ENCODE data around the gene SLC25A34. TPM values are rescaled to one million over a fixed set of nuclear protein-coding genes. Genes with fewer than 3 reads are reported as not detected.

Gene SLC25A34
- total RNA-seq, 2 experiments from 2014 or later, result 0.92 to 1.5 TPM

GRCh38 chr1:15749399-15750291 lies 13.6 kb downstream of the SLC25A34 start:
- no peak for DNase-seq
- Mint-ChIP-seq H3K9me3 (no peaks in the 10 kb centered on the region), H3K4me3 (no peak overlapping the region), H3K36me3 (no peaks in the 10 kb centered on the region), H3K27me3 (peaks cover 1% of the 10 kb centered on the region), H3K4me1 (ENCODE audit: low read depth) (no peaks in the 10 kb centered on the region), H3K27ac (no peak overlapping the region)
- CTCF ChIA-PET, result interaction anchor here (0.6 kb wide), 1 partner anchor 494 kb away, joined by 3 read pairs; no protein-coding TSS in a partner anchor
- intact Hi-C loops (cut with micrococcal nuclease), result no loop called here
- POLR2A ChIA-PET, result no interaction called here

DNA sequence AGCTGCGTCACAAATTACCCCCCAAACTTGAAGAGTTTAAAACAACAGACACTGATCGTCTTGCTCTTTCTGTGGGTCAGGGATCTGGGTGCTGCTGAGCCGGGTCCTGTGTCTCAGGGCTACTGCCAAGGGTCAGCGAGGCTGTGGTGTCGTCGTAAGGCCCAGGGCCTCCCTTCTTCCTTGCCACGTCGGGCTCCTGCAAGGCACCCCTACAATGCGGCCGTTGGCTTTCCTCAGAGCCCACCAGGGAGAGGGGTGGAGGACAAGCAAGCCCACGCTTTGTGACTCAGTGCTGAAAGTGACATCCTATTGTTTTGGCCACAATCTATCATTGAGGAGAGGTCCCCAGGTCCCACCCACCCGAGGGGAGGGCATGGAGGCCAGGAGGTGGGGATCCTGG lies 14.9 kb downstream of the SLC25A34 start:
- H3K27ac Mint-ChIP-seq, result no peak overlapping the region
- no peak overlapping the region for H3K4me3 Mint-ChIP-seq
- H3K36me3 Mint-ChIP-seq, result no peaks in the 10 kb centered on the region
- no peaks in the 10 kb centered on the region for H3K4me1 Mint-ChIP-seq (ENCODE audit: low read depth)
- DNase-seq, result no peak
- ChIA-PET CTCF (no interaction called here), POLR2A (no interaction called here)
- H3K9me3 Mint-ChIP-seq, result no peaks in the 10 kb centered on the region
- H3K27me3 Mint-ChIP-seq, result peaks cover 6% of the 10 kb centered on the region
- intact Hi-C loops (cut with micrococcal nuclease), result no loop called here

DNA sequence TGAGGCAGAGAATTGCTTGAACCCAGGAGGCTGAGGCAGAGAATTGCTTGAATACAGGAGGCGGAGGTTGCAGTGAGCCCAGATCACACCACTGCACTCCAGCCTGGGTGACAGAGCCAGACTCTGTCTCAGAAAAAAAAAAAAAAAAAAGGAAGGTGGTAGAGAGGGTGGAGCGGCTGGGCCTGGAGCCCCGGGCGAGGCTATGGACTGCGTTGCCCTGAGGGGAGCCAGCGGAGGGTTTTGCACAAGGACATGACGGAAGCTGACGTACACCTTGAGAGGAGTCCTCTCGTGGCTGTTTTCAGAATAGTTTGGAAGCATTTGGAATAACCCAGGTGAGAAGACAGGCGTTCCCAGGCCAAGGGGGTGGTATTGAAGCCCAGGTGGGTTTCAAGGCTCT lies 15.7 kb downstream of the SLC25A34 start:
- intact Hi-C loops (cut with micrococcal nuclease), result no loop called here
- Mint-ChIP-seq H3K9me3 (no peaks in the 10 kb centered on the region), H3K4me3 (no peak overlapping the region), H3K27ac (no peak overlapping the region), H3K36me3 (no peaks in the 10 kb centered on the region), H3K4me1 (ENCODE audit: low read depth) (peaks cover 6% of the 10 kb centered on the region), H3K27me3 (peaks cover 12% of the 10 kb centered on the region)
- DNase-seq, result no peak
- ChIA-PET CTCF (no interaction called here), POLR2A (no interaction called here)

DNA sequence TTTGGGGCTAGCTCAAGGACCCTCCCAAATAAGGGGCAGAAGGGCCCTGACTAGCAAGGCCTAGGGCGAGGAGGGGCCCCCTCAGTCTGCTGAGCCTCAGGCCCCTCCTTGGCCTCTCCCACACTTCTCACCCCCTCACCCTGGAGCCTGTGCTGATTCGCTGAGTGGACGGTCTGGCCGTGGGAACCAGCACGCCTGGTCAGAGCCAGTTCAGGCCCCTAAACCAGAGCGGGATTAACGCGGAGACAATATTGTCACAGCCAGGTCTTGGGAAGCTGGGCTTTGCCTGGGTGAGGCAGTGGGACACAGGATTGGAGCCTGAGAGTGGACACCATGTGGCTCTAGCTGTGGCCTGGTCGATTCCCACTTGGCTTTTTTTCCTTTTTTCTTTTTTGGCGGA lies 17.7 kb downstream of the SLC25A34 start:
- POLR2A ChIA-PET, result no interaction called here
- CTCF ChIA-PET, result no interaction called here
- H3K27ac Mint-ChIP-seq, result no peak overlapping the region

GRCh38 chr1:15755021-15755645 lies 19.1 kb downstream of the SLC25A34 start:
- no peak overlapping the region for H3K4me3 Mint-ChIP-seq
- no peaks in the 10 kb centered on the region for H3K9me3 Mint-ChIP-seq
- DNase-seq, result no peak
- POLR2A ChIA-PET, result no interaction called here
- CTCF ChIA-PET, result interaction anchor here (1.1 kb wide), 1 partner anchor 253 kb away, joined by 3 read pairs; no protein-coding TSS in a partner anchor
- H3K4me1 Mint-ChIP-seq (ENCODE audit: low read depth), result peaks cover 12% of the 10 kb centered on the region
- no peak overlapping the region for H3K27ac Mint-ChIP-seq
- H3K36me3 Mint-ChIP-seq, result no peaks in the 10 kb centered on the region
- intact Hi-C loops (cut with micrococcal nuclease), result no loop called here
- H3K27me3 Mint-ChIP-seq, result peaks cover 26% of the 10 kb centered on the region

More for the DNA sequence above, 17.7 kb downstream of the SLC25A34 start:
- DNase-seq, result no peak
- peaks cover 12% of the 10 kb centered on the region for H3K4me1 Mint-ChIP-seq (ENCODE audit: low read depth)
- no peak overlapping the region for H3K4me3 Mint-ChIP-seq
- peaks cover 21% of the 10 kb centered on the region for H3K27me3 Mint-ChIP-seq
- intact Hi-C loops (cut with micrococcal nuclease), result no loop called here
- H3K9me3 Mint-ChIP-seq, result no peaks in the 10 kb centered on the region
- H3K36me3 Mint-ChIP-seq, result no peaks in the 10 kb centered on the region

DNA sequence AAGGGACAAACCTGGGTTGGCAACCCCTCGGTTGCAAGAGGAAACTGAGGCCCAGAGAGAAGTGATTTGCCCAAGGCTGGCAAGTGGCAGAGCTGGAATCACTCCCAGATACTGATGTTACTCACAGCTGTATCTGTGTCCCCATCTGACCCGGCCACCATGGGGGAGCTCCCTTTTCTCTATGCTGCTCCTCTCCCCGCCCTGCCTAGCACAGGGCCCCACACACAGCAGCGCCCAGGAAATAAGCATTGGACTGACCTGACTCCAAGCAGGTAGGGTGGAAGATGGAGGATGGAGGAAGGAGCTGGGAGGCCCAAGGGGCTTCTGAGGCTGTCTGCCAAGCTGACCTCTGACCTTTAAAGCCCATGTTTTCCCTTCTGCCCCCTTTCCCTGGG lies 19.6 kb downstream of the SLC25A34 start:
- no peak for DNase-seq
- Mint-ChIP-seq H3K9me3 (no peaks in the 10 kb centered on the region), H3K27ac (no peak overlapping the region), H3K4me3 (no peak overlapping the region), H3K27me3 (peaks cover 28% of the 10 kb centered on the region), H3K36me3 (no peaks in the 10 kb centered on the region), H3K4me1 (ENCODE audit: low read depth) (peaks cover 12% of the 10 kb centered on the region)
- intact Hi-C loops (cut with micrococcal nuclease), result no loop called here
- ChIA-PET CTCF (interaction anchor here (1.1 kb wide), 1 partner anchor 252 kb away, joined by 3 read pairs; no protein-coding TSS in a partner anchor), POLR2A (no interaction called here)

DNA sequence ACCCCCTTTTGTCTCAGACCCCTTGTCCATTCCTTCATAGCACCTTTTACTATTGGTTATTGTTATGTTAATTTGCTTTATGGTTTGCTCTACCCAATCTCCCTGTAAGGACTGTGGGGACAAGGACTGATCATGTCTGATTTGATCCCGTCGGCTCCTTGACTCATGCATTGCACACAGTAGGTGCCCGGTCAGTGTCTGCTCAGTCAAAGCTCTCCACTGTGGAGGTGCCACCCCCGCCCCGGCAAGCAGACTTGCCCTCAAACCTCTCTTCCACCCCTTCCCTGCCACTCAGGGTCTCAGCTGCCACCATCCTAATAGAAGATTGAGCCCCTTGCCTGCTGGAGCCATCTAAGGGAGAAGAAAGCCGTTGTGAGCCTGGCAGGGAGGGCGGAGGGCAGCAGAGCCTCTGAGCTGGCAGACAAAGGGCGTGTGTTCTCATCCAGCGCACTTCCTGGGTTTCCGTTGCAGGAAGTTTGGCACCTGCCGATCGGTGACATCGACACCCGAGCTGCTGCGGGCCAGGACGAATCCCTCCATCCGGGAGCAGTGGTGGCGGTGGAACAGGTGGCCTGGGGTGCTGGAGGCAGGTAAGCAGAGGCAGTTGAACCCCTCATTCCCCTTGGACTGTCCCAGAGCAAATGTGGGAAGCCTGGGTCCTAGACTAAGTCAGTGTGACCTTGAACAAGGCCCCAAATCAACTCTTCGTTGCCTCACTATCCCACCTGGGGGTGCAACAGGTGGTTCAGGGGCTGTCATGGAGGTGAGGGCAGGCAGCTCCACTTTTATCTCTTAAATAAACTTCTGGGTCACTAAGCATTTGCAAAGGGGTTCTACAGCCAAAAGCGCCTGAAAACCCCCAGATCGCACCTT lies 20.3 kb downstream of the SLC25A34 start:
- Mint-ChIP-seq H3K4me1 (ENCODE audit: low read depth) (peaks cover 12% of the 10 kb centered on the region), H3K9me3 (no peaks in the 10 kb centered on the region), H3K27me3 (peaks cover 32% of the 10 kb centered on the region), H3K4me3 (no peak overlapping the region), H3K36me3 (no peaks in the 10 kb centered on the region), H3K27ac (no peak overlapping the region)
- intact Hi-C loops (cut with micrococcal nuclease), result no loop called here
- ChIA-PET POLR2A (no interaction called here), CTCF (interaction anchor here (1.2 kb wide), 1 partner anchor 36 kb away, joined by 4 read pairs; no protein-coding TSS in a partner anchor)
- peak; percentile 28 for DNase-seq

- H3K4me1 Mint-ChIP-seq (ENCODE audit: low read depth), result peaks cover 12% of the 10 kb centered on the region
- no peak overlapping the region for H3K27ac Mint-ChIP-seq
- intact Hi-C loops (cut with micrococcal nuclease), result no loop called here
- ChIA-PET CTCF (interaction anchor here (1.2 kb wide), 1 partner anchor 35 kb away, joined by 4 read pairs; no protein-coding TSS in a partner anchor), POLR2A (no interaction called here)
- DNase-seq, result no peak
- no peak overlapping the region for H3K4me3 Mint-ChIP-seq
- H3K27me3 Mint-ChIP-seq, result peaks cover 33% of the 10 kb centered on the region
- H3K36me3 Mint-ChIP-seq, result no peaks in the 10 kb centered on the region
- no peaks in the 10 kb centered on the region for H3K9me3 Mint-ChIP-seq
Measured at GRCh38 chr1:15757016-15757543, 21.0 kb downstream of the SLC25A34 start.

GRCh38 chr1:15757575-15758342 lies 21.7 kb downstream of the SLC25A34 start:
- intact Hi-C loops (cut with micrococcal nuclease), result no loop called here
- Mint-ChIP-seq H3K9me3 (no peaks in the 10 kb centered on the region), H3K36me3 (no peaks in the 10 kb centered on the region), H3K4me1 (ENCODE audit: low read depth) (peaks cover 12% of the 10 kb centered on the region), H3K27ac (no peak overlapping the region), H3K4me3 (peak overlapping the region; percentile 40), H3K27me3 (peaks cover 33% of the 10 kb centered on the region)
- DNase-seq, result no peak
- POLR2A ChIA-PET, result no interaction called here
- CTCF ChIA-PET, result interaction anchor here (1.2 kb wide), 1 partner anchor 34 kb away, joined by 4 read pairs; no protein-coding TSS in a partner anchor

GRCh38 chr1:15758343-15758931 lies 22.4 kb downstream of the SLC25A34 start, which contains the start of gene FBLIM1:
TSS of gene FBLIM1 (plus strand) at chr1:15758795. CDS start at chr1:15764984, 6,189 bp downstream.
- DNase-seq, result no peak
- ChIA-PET CTCF (no interaction called here), POLR2A (no interaction called here)
- Mint-ChIP-seq H3K4me3 (peak within 1 kb of the TSS; percentile 40), H3K4me1 (ENCODE audit: low read depth) (peaks cover 12% of the 10 kb centered on the region), H3K36me3 (no peaks in the 10 kb centered on the region), H3K27me3 (peaks cover 32% of the 10 kb centered on the region), H3K27ac (no peak within 1 kb of the TSS), H3K9me3 (no peaks in the 10 kb centered on the region)
- intact Hi-C loops (cut with micrococcal nuclease), result no loop called here

Data from activated CD4-positive, alpha-beta memory T cell treated with anti-CD3 and anti-CD28 coated beads for 36 hours (primary cell).